ENCODE data around the gene EPHA6.

EPHA6 gene

DNA sequence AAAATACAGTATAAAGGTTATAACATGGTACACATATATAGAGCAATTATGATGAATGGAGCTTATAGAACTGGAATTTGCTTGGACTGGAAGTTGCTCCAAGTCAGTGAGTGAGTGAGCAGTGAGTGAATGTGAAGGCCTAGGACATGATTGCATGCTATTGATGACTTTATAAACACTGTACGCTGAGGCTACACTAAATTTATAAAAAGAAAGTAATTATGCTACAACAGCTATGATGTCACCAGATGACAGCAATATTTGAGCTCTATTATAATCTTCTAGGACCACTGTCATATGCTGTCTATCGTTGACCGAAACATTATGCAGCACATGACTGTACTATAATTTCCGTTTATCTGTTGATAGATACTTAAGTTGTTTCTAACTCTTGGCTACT is 463.3 kb downstream of the EPHA6 start:
- no peak for DNase-seq (ENCODE audit: low spot score)

DNA sequence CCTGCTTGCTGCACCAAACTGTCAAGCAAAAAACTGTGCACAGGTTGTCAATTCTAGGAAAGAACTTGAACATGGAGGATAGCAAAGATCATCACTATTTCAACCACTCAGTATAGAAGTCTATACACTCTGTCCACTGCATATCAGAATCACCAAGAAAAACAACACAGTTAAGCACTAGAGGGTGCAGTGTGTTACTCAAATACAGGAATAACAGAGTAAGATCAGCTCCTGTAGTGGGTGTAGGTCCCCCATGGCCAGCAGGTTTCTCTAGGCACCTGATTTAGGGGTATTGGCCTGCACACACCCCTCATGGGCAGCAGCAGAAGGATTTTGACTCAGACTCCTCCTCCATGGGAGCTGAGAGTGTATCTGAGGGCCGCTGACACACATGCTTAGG is 464.1 kb downstream of the EPHA6 start:
- no peak for DNase-seq (ENCODE audit: low spot score)

DNA sequence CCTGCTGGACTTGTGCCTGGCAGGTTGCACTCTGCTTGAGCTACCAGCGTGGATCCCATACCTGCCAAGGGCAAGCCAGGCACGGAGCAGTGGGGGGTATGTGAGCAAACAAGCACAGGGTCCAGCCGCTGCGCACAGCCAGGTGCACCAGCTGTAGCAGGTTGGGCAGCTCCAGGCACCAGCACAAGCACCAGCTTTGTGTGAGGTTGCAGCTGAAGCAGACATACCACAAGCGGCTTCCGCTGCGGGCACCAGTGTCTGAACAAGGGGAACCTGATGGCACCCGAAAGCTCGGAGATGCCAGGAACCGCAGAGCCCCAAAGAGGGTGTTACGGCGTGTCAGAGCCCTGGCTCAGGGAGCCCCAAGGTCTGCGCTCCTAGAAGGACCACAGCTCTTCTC is 477.5 kb downstream of the EPHA6 start:
- DNase-seq (ENCODE audit: low spot score) = no peak

DNA sequence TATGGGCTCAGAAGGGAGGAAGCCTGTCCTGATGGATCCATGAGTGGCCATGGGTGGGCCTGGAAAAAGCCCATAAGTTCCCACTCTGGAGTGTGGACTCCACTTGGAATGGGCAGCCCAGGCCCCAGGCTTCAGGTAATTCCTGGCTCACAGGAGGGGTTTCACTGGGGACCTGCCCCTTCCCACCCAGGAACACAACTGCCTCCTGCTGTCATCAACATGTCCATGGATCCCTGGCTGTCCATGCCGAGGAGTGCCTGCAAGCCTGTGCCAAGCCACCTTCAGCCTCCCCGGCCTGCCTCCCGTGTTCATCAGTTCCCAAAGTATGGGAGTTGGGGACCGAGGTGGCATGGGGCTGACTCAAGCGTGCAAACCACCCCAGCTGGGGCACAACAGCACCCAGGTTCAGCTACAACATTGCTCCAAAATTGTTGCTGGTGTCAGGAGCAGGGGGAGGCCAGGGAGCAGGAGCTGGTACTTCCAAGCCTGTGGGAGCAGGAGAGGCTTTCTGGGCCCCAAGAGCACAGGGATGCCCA is 479.3 kb downstream of the EPHA6 start:
- DNase-seq (ENCODE audit: low spot score) = no peak

DNA sequence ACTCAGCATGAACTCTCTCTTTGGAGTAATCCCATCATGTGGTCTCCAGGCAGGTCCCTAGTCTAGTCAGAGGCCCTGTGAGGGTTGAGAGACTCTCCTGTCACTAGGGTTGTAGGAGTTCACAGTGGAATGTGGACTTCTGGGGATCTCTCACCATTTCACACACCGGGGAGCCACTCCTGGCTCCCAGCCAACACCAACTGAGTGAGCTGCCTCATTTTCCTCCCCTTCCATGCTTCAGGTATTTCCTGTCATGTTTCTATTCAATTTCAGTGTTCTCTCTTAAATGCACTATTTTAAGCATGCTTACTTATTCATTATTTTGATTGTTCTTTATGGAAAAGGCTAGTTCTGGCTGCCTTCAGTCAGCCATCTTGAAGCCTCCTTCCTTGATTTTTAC is 482.6 kb downstream of the EPHA6 start:
- peak; percentile 6 for DNase-seq (ENCODE audit: low spot score)

DNA sequence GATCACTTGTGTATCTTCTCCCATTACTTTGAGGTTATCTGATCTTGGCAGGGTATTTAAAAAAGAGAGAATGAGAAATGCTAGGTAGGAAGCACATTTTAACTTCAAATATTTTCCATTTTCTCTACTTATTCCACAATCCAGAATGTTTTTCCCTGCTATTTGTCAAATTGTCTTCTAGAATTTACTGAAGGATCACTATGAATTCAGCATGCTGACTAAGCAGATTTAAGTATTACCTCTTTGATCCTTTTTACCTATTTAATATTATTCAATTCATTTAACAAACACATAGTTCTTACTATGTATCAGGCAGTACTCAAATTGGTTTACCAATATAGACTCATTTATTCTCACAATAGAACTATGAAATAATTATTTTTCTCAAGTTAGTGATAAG is 486.7 kb downstream of the EPHA6 start:
- DNase-seq (ENCODE audit: low spot score) = no peak

DNA sequence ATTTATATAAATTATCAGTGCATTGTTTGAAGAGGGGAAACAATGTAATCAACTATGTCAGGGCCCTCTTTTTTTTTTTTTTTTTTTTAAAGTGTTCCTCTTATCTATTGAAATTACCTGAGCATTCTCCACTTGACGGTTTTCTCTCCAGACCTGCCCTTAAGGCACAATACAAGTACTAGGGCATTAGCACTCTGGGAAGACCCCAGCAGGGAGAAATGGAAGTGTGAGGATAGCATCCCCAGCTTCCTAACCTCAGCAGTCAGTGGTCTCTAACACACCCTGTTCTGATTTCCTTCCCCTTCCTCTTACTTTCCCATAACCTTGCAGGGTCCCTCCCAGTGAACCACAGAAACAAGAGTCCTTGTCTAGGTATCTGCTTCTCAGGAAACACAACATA is 491.8 kb downstream of the EPHA6 start:
- no peak for DNase-seq (ENCODE audit: low spot score)

DNA sequence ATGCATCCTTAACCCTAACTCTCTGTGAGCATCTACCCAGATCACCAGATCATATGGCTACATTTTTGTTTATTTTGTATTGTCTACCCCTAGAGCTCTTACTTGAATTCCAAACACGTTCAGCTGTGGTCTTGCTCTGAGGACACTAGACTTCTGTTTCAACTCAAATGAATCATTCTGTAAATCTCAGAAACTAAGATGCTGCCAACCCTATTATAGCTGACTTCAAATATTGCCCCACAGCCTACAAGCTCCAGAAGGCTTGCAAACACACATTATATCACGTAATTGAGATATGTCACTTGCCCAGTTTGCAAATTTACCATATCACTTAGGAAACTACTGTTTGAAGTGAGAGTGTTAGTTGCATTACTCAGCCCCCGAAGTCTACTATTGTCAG is 524.0 kb downstream of the EPHA6 start:
- DNase-seq (ENCODE audit: low spot score) = no peak

DNA sequence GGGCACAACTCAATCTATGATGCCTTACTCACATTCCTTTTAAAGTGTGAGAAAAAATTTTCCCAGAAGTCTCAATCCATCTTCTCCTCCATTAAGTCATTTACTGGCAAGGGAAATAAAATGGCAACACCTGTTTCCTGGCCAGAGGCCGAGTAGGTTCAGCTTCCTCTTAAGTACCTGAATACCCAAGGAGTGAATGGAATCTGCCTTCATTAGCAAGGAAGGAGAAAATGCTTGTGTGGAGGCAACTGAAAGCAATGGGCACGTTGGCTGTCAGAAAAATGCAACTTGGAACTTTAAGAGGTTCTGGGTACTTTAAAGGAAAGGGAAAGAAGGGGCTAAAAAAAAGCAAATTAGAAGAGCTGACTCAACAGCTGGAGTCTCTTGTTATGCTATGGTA is 526.5 kb downstream of the EPHA6 start:
- no peak for DNase-seq (ENCODE audit: low spot score)

DNA sequence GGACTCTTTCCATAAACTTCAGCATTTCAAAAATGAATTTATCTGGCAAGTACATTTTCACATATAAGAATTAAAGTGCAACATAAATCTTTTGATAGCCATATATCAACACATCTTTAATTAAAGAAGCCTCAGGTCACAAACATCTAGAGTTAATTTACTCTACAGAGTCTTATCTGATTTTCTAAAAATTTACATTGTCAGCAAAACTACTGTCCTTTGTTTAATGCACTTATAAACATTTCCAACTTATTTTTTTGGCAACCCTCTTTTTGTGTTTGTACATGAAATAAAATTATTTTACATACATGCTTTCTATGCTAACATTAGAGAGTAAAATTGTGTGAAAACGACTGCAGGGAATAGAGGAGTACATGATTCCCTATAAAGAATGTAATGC is 533.4 kb downstream of the EPHA6 start:
- no peak for DNase-seq (ENCODE audit: low spot score)

DNA sequence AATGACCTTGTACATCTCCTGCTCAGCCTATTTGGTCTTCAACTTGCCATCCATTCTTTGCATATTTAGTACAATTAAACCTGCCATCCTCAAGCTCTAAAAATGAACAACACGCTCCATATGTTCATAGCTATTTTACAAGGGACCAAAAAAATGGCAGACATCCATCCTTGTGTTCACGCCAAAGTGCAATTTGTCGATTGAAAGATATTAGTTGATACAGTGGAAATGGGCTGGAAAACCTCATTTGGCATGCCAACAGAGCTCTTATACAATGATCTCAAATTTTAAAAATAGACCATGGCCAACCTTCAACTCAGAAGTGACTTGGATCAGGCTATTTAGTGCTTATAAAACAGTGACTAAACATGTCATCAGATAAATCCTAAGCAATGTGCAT is 536.6 kb downstream of the EPHA6 start:
- no peak for DNase-seq (ENCODE audit: low spot score)

DNA sequence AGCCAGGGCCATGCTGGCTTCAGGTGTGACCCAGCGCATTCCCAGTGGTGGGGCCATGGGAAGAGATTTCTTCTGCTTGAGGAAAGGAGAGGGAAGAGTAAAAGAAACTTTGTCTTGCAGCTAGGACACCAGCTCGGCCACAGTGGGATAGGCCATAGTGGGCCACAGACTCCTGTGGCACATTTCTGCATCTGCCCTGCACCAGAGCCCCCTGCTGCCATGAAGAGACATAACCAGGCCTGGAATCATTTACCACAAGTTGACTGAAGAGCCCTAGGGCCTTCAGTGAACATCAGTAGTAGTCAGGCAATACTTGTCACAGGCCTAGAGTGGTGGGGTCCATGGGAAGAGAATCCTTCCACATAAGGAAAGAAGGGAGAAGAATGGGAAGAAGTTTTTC is 538.8 kb downstream of the EPHA6 start:
- DNase-seq (ENCODE audit: low spot score) = no peak

DNA sequence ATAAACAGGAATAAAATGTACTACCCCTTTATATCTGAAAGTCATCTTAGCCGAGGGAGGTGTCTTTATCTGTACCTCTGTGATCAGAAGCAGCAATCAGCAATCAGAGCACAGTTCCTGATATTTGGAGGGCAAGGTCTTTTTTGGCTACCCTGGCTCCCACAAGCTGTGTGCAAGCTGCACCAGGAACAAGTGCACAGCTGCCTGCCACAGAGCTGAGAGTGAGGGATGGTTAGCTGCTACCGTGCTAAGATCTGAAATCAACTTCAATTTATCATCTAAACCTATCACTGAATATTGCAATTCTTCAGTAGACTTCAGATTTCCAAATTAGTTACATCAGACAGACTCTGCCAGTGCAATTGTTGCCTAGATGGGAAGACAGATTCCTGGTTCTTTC is 545.6 kb downstream of the EPHA6 start:
- no peak for DNase-seq (ENCODE audit: low spot score)

DNA sequence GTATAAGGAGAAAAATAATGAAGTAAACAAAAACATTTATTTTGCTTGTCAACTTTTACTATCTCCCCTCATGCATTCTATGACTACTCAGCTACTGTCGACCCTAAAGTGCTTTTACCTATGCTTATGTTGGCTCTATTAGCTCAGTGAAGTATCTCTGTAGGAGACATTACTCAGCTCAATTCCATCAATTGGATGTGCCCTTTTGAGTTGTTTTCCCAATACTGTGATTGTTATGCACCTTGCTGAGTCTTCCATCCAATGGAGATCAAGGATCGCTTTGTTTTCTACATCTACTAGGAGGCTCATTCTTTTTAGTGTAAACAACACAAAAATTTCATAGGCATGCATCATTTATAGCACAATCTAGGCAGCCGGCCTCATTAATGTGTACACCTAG is 546.4 kb downstream of the EPHA6 start:
- no peak for DNase-seq (ENCODE audit: low spot score)

DNA sequence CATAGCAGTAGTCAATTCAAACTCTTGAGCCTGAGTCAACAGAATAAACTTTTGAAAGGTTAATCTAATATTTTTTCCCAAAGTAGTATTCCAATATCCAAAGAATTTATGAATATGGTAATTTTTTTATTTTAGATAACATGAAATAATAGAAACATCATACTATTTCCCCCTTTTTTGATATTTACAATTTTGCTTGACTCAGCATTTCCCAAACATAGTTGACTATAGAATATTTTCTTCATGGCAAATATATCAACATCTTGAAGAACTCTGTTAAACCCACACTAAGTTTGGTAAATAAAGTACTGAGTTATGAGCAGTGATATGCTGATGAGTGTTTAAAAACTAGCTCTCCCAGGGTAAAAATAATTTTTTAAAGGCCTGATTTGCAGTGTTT is 570.2 kb downstream of the EPHA6 start:
- DNase-seq (ENCODE audit: low spot score) = no peak

DNA sequence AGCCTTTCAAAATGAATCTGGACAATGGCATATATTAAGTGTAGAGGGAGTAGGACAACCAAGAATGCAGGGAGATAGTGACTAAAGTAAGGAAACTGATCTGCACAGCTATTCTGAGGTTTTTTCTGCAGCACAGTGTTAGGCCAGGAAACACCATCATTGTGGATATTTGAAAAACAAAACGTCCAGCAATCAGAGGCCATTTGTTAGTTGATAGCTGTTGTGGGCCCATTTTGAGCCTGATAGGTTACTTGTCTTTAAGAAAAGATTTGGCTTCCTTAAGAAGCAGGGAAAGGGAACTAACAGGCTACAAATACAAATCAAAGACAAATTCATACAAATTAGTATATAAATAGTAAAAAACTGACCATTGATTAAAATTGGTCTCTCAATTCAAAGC is 574.4 kb downstream of the EPHA6 start:
- DNase-seq (ENCODE audit: low spot score) = no peak

DNA sequence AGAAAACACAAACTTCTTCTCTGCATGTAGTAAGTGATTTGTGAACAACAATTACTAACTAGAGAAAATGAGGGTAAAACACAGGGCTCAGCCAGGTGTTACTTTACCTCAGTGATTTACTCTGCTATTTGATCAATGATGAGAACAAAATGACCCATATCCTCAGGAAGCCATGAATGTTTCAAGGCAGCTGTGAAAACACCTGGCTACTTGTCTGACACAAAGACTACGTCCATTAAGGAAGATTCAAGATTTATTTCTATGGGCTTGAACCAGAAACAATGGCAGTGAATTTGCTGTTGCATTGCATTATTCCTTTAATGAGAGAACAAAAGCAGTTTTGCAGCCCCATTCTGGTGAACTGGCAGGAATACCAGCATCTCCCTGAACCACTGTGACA is 575.5 kb downstream of the EPHA6 start:
- DNase-seq (ENCODE audit: low spot score) = no peak

DNA sequence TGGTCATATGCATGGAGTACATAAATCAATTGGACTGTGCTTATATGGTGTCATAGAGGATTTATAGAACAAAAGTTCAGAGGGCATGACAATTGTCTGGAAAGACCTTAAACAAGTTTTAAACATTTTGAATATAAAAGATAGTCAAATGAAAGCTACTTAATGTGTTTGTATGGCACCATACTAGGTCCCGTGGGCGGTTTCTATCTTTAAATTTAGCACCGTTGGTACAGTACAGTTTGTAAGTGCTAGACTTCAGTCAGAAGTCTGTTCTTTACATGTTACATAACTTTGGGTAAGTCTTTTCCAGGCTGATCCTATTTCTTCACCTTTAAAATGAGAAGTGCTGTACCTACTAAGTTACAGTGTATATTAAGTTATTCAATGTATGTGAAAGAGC is 576.8 kb downstream of the EPHA6 start:
- no peak for DNase-seq (ENCODE audit: low spot score)

DNA sequence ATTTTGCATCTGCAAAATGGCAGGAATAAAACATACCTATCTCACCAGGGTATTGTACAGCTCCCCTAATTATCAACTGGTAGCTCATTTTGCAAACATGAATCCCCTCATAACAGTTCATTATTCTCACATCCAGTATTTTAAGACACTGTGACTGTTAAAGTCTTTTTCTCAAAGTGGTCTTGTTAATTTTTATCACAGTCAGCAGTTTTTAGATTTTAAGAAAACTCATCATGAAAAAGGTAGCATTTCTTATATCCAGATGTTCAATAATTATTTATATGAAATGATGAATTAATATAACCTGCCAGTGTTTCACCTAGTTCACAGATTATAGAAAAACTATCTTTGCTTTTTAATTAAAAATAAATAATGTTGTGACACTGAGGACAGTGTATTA is 595.2 kb downstream of the EPHA6 start:
- DNase-seq (ENCODE audit: low spot score) = no peak

DNA sequence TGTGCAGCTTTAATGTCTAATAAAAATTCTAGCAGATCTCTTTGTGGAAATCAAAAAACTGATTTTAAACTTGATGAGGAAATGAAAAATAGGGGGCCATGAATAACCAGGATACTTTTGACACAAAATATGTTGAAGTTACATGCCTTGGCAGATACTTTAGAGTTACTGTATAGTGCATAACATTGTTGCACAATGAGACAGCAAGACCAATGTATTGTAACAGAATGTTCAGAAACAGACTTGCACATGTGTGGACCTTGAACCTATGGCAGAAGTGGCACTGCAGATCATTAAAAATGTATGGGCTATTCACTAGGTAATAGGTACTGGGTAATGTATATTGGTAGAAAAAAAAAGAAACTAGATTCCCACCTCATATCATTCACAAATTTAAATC is 607.2 kb downstream of the EPHA6 start:
- DNase-seq (ENCODE audit: low spot score) = no peak

DNA sequence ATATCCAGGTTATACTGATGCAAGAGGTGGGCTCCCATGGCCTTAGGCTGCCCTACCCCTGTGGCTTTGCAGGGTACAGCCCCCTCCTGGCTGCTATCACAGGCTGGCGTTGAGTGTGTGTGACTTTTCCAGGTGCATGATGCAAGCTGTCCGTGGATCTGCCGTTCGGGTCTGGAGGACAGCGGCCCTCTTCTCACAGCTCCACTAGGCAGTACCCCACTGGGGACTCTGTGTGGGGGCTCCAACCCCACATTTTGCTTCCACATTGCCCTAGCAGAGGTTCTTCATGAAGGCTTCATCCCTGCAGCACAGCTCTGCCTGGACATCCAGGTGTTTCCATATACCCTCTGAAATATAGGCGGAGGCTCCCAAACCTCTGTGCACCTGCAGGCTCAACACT is 610.6 kb downstream of the EPHA6 start:
- DNase-seq (ENCODE audit: low spot score) = no peak

DNA sequence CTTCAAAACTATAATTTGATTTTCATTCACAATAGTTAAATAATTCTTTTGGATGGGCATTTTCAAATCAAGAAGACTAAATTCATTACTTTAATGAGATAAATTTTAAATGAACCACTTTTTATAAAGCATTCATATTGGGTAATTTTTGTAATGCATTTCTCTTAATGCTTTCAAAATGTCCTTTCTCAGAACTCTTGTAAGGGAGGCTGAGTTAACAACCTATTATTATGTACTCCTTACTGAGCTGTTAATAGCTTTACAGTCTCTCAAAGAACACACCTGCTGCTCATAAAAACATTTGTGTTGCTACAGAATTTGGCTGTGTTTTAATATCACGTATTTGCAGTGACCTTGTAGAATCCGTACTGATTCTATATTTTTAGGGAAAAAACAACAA is 616.2 kb downstream of the EPHA6 start:
- DNase-seq (ENCODE audit: low spot score) = no peak

DNA sequence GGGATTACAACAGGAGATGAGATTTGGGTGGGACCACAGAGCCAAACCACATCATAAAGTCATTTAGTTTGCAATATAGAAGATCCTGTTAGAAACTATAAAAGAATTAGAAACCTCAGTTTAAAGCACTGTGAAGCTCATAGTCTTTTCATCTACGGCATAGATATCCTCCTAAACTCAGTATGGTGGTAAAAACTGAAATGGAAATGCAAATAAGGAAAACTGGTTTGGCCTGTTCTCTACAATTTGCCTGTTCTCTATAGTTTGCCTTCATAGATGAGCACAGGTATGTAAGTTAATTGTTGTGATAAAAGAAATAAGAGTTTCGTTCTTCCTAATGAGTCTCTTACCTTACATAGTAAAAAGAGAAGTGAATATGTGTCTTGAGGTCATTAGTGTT is 618.5 kb downstream of the EPHA6 start:
- no peak for DNase-seq (ENCODE audit: low spot score)

DNA sequence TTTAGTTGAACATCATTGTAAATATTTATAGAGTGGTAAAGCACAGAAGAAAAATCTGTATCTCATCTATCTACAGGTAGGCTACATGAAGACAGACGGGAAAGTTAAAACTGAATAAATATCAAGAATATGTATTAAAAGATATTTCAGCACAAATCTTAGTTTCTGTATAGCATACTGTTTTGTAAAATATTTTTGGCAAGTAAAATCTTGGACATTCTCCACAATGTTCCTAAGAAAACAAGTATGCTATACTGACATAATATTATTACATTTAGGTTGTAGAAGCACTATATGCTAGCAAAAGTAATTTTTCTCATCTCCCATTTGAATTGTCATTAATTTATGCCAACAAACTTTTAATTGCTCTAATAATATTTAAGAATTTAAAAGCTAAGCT is 623.7 kb downstream of the EPHA6 start:
- no peak for DNase-seq (ENCODE audit: low spot score)

DNA sequence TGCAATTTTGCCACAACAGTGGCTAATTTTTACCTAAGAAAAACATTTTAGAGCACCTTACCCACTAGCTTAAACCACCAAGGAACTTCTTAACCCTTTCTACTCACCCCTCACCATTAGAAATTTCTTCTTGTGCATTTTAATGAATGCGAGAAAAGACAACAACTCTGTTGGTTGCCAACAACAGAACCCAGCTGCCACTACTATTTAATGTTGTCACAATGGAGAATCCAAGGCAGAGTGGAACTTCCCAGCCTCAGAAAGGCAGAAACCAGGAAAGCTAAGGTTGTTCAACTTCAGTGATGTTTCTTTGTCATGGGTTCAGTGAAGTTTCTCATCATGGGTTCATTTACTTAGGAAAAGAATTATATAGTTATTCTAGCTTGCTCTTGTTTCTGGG is 625.0 kb downstream of the EPHA6 start:
- no peak for DNase-seq (ENCODE audit: low spot score)
